ENCODE data around the gene DUSP14. TPM values are rescaled to one million over a fixed set of nuclear protein-coding genes. Genes with fewer than 3 reads are reported as not detected.

The DUSP14 gene
- total RNA-seq, 1 donor from 2014 or later: 4.3 TPM

DNA sequence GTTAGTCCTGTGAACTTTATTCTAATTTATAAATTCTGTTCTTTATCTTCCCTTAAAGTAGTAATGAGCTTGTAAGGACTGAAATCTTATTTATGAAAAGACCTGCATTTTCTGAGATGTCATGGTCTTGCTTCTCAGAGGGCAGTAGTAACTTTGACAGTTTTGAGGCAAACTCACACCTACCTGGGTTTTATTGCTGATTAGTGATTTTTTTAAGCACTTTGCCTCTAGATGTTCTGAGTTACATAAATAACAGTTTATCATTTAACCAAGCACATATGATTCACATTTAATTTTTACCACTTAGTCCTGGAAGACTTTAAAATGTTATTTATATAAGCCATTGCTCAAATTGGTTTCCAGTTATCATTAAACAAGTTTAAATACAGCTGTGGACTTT lies 10.7 kb downstream of the DUSP14 start:
- POLR2A ChIA-PET: no interaction called here
- H3K27me3 Mint-ChIP-seq: no peaks in the 10 kb centered on the region
- DNase-seq: no peak
- ATAC-seq (ENCODE audit: low read depth): no peak
- H3K4me3 Mint-ChIP-seq: no peak overlapping the region
- CTCF ChIA-PET: no interaction called here
- H3K9me3 Mint-ChIP-seq: no peaks in the 10 kb centered on the region
- no peaks in the 10 kb centered on the region for H3K4me1 Mint-ChIP-seq
- intact Hi-C loops (cut with micrococcal nuclease): no loop called here
- no peak overlapping the region for H3K27ac Mint-ChIP-seq
- TF ChIP-seq CTCF (IDR thresholded peaks at IDR 0.05): no peak
- H3K36me3 Mint-ChIP-seq (ENCODE audit: low read depth): no peaks in the 10 kb centered on the region

DNA sequence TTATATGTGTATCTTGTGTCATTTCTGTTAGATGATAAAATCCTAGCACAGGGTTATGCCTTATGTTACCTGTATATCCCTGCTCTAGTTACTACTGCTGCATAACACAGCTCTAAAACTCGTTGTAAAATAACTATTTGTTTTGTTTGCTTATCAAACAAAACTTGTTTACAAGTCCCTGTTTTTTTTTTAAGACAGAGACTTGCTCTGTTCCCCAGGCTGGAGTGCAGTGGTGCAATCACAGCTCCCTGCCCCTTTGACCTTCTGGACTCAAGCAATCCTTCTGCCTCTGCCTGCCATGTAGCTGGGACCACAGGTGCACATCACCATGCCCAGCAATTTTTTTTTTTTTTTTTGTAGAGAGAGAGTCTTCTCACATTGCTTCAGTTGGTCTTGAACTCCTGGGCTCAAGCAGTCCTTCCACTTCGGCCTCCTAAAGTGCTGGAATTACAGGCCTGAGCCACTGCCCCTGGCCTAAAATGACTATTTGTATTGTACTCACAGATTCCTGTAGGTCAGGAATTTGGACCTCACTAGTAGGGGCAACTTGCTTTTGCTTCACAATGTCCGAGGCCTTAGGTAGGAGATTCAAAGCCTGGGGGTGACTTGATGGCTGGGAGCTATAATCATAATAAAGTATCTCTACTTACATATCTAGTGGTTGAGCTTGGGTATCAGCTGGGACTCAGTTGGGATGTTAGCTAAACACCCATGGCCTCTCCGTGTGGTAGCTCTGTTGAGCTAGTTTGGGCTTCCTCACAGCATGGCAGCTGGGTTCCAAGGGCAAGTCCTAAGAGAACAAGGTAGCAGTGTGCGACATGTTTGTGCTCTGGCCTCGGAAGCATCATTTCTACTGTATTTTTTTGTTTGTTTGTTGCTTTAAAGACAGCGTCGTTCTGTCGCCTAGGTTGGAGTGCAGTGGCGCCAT lies 12.6 kb downstream of the DUSP14 start:
- H3K27me3 Mint-ChIP-seq: no peaks in the 10 kb centered on the region
- intact Hi-C loops (cut with micrococcal nuclease): no loop called here
- no peaks in the 10 kb centered on the region for H3K4me1 Mint-ChIP-seq
- H3K9me3 Mint-ChIP-seq: no peaks in the 10 kb centered on the region
- no peak for TF ChIP-seq CTCF (IDR thresholded peaks at IDR 0.05)
- no peak for DNase-seq
- H3K4me3 Mint-ChIP-seq: no peak overlapping the region
- CTCF ChIA-PET: no interaction called here
- no peaks in the 10 kb centered on the region for H3K36me3 Mint-ChIP-seq (ENCODE audit: low read depth)
- ATAC-seq (ENCODE audit: low read depth): no peak
- H3K27ac Mint-ChIP-seq: no peak overlapping the region
- POLR2A ChIA-PET: no interaction called here

DNA sequence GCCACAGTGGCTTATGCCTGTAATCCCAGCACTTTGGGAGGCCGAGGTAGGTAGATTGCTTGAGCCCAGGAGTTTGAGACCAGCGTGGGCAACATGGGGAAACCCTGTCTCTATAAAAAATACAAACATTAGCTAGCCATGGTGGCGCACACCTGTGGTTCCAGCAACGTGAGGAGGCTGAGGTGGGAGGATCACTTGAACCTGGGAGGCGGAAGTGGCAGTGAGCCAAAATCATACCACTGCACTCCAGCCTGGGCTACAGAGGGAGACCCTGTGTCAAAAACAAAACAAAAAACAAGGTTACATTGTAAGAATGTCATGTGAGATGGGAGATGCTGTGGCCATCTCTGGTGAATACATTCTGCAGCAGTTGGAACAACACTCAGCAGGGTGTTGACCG lies 13.5 kb downstream of the DUSP14 start:
- TF ChIP-seq CTCF (IDR thresholded peaks at IDR 0.05): no peak
- ChIA-PET POLR2A (no interaction called here), CTCF (no interaction called here)

GRCh38 chr17:37505333-37505732 lies 15.6 kb downstream of the DUSP14 start:
- CTCF ChIA-PET: no interaction called here
- no peak for TF ChIP-seq CTCF (IDR thresholded peaks at IDR 0.05)
- Mint-ChIP-seq H3K9me3 (no peaks in the 10 kb centered on the region), H3K4me1 (no peaks in the 10 kb centered on the region), H3K36me3 (ENCODE audit: low read depth) (no peaks in the 10 kb centered on the region), H3K4me3 (no peak overlapping the region), H3K27ac (no peak overlapping the region), H3K27me3 (no peaks in the 10 kb centered on the region)
- ATAC-seq (ENCODE audit: low read depth): no peak
- POLR2A ChIA-PET: no interaction called here
- intact Hi-C loops (cut with micrococcal nuclease): no loop called here
- no peak for DNase-seq

More for the DNA sequence above, 13.5 kb downstream of the DUSP14 start:
- DNase-seq (no peak), ATAC-seq (ENCODE audit: low read depth) (no peak)
- intact Hi-C loops (cut with micrococcal nuclease): no loop called here
- Mint-ChIP-seq H3K27ac (no peak overlapping the region), H3K9me3 (no peaks in the 10 kb centered on the region), H3K4me3 (no peak overlapping the region), H3K4me1 (no peaks in the 10 kb centered on the region), H3K27me3 (no peaks in the 10 kb centered on the region), H3K36me3 (ENCODE audit: low read depth) (no peaks in the 10 kb centered on the region)

DNA sequence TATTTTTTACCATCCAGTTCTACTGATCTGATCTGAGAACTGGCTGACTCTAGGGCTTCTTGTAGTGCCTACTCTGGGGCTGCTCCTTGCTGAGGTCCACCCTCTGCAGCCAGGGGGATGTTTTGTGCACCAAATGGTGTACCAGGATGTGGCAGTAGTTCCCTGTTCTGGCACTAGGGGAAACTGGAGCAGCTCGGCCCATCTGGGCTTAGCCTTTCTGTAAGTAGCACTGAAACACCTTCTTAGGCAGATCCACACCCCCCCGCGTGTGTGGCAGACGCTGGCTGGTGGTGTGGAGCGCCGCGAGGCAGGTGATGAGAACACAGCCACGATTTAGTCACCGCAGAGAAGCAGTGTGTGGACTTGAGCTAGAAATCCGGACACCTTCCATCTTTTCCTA lies 17.0 kb downstream of the DUSP14 start:
- Mint-ChIP-seq H3K4me3 (no peak overlapping the region), H3K4me1 (no peaks in the 10 kb centered on the region), H3K27me3 (no peaks in the 10 kb centered on the region), H3K9me3 (no peaks in the 10 kb centered on the region), H3K27ac (no peak overlapping the region), H3K36me3 (ENCODE audit: low read depth) (no peaks in the 10 kb centered on the region)
- CTCF ChIA-PET: no interaction called here
- no peak for DNase-seq
- POLR2A ChIA-PET: no interaction called here
- ATAC-seq (ENCODE audit: low read depth): peak; percentile 52
- TF ChIP-seq CTCF (IDR thresholded peaks at IDR 0.05): no peak
- intact Hi-C loops (cut with micrococcal nuclease): no loop called here
